Caco-2 (cell line): ENCODE data around the gene RABGAP1L. TPM values are rescaled to one million over a fixed set of nuclear protein-coding genes. Genes with fewer than 3 reads are reported as not detected.

Experiments used
- BruUV-seq: library from RNA; stranded (reverse); fragments of 400-500 nt; replicated peaks from 2 replicates; lab custom pipeline; 2021; lab: Mats Ljungman, UMichigan
- CTCF ChIA-PET: fragments of 300-600 bp; sonication (Branson Sonifier 250); formaldehyde crosslinking; loops from one replicate; lab custom pipeline; 2022; ENCODE audit warnings: antibody characterized with exemption; lab: Charles Lee
- POLR2A ChIA-PET: fragments of 300-600 bp; sonication (Branson Sonifier 250); formaldehyde crosslinking; loops from one replicate; lab custom pipeline; 2022; ENCODE audit warnings: antibody characterized with exemption; lab: Charles Lee
- DNase-seq, 2 experiments: peaks; one replicate each; pipeline versions ENCODE4 v3.0.0 to v3.0.0-alpha.2; 2020 to 2022
- H3K27me3 ChIP-seq: replicated peaks from 2 replicates; pipeline ENCODE4 v1.6.0; 2011; ENCODE audit warnings: low read length; ENCODE audit not compliant: control insufficient read depth, insufficient read depth
- H3K36me3 ChIP-seq: 2 replicates; pipeline ENCODE4 v1.5.1; 2011; ENCODE audit warnings: low read length; ENCODE audit not compliant: control insufficient read depth, insufficient read depth
- H3K4me1 ChIP-seq: fragments of 250-450 bp; sonication (Bioruptor Pico); 2 replicates; pipeline ENCODE4 v1.5.1; 2020; ENCODE audit warnings: mild to moderate bottlenecking
- H3K4me3 ChIP-seq: 2 replicates; pipeline ENCODE4 v1.5.1; 2011; ENCODE audit warnings: low read depth, mild to moderate bottlenecking, control low read depth, low read length
- H3K9me3 ChIP-seq: fragments of 250-450 bp; sonication (Bioruptor Pico); 2 replicates; pipeline ENCODE4 v1.5.1; 2020; ENCODE audit warnings: mild to moderate bottlenecking, moderate library complexity
- H3K27ac Mint-ChIP-seq: one replicate; pipeline ENCODE4 v1.8.0; 2022; ENCODE audit warnings: mixed read lengths; ENCODE audit not compliant: unreplicated experiment
- H3K27me3 Mint-ChIP-seq: one replicate; pipeline ENCODE4 v1.8.0; 2022; ENCODE audit warnings: mixed read lengths; ENCODE audit not compliant: insufficient read depth, unreplicated experiment
- H3K36me3 Mint-ChIP-seq: one replicate; pipeline ENCODE4 v1.8.0; 2022; ENCODE audit warnings: mild to moderate bottlenecking, mixed read lengths; ENCODE audit not compliant: insufficient read depth, unreplicated experiment
- H3K4me1 Mint-ChIP-seq: one replicate; pipeline ENCODE4 v1.8.0; 2022; ENCODE audit warnings: low read depth, mixed read lengths; ENCODE audit not compliant: unreplicated experiment
- H3K4me3 Mint-ChIP-seq: one replicate; pipeline ENCODE4 v1.8.0; 2022; ENCODE audit warnings: mild to moderate bottlenecking, moderate library complexity, mixed read lengths; ENCODE audit not compliant: unreplicated experiment
- H3K9me3 Mint-ChIP-seq: one replicate; pipeline ENCODE4 v1.8.0; 2022; ENCODE audit warnings: mixed read lengths; ENCODE audit not compliant: unreplicated experiment
- intact Hi-C: fragments of 100-400 bp; cut with micrococcal nuclease; formaldehyde crosslinking; loops from one replicate; pipeline ENCODE4 v1.10.0; 2022; ENCODE audit not compliant: unreplicated experiment
- total RNA-seq: library from RNA; stranded (reverse); gene quantifications from 2 replicates; pipeline ENCODE4 v1.2.3, GENCODE V29; 2022
- TF ChIP-seq, protein P1 (sequence below), 2 experiments: fragments of 200-600 bp in 1 of 2; IDR thresholded peaks; 1 replicate in 1 of 2; 2 replicates in 1 of 2; pipeline versions ENCODE4 v1.5.1 to v1.8.0; 2011 to 2022; ENCODE audit warnings: antibody characterized with exemption in 1 of 2, control low read depth in 1 of 2, inconsistent platforms in 1 of 2, low read depth in 1 of 2, low read length in 1 of 2, mild to moderate bottlenecking in 1 of 2, moderate library complexity in 1 of 2; ENCODE audit not compliant: insufficient read depth in 1 of 2, severe bottlenecking in 1 of 2, unreplicated experiment in 1 of 2

The RABGAP1L gene
- total RNA-seq, 1 experiment from 2014 or later, result 20.3 TPM

DNA sequence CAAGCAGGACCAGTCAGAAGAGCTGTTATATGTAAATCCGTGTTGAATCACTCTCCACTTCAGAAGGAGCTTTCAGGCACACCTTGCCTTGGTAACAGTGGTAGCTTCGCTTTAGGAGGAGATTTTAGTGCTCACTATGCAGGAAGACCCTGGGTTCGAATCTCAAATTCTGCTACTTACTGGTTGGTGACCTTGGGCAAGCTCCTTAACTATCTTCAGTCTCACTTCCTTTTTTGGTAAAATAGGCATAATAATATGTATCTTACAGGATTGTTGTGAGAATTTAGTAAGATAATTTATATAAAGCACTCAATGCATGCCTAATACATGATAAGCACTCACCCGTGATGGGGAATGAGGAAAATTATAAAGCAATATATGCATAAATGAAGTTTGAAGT is 241.8 kb downstream of the RABGAP1L start:
- POLR2A ChIA-PET, result no interaction called here
- H3K9me3 ChIP-seq, result no peaks in the 10 kb centered on the region

DNA sequence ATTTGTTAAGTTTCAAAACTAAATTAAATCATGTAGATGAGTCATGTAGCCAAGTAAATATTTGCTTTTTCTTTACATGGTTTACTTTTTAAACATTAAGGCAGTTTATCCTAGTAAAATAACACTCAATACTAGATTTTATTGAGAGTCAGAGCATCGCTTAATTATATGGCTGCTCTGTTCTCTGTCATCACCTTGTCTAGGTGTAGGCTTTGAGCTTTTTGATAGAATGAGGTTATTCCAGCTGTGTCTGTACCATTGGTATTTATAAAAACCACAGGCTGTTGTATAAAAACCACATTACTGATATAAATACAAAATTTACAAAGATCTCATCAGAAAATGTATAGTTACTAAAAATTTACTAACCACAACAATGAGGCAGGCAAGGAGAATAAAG is 245.9 kb downstream of the RABGAP1L start:
- H3K4me3 Mint-ChIP-seq, result no peak overlapping the region
- intact Hi-C loops, result no loop called here
- H3K36me3 ChIP-seq, result no peaks in the 10 kb centered on the region
- H3K27ac Mint-ChIP-seq, result no peak overlapping the region
- no peaks in the 10 kb centered on the region for H3K27me3 Mint-ChIP-seq
- no peaks in the 10 kb centered on the region for H3K9me3 ChIP-seq
- H3K9me3 Mint-ChIP-seq, result peaks cover 9% of the 10 kb centered on the region
- H3K4me1 ChIP-seq, result no peaks in the 10 kb centered on the region; the same call in 1 of the 2 replicates
- TF ChIP-seq, protein P1, sequence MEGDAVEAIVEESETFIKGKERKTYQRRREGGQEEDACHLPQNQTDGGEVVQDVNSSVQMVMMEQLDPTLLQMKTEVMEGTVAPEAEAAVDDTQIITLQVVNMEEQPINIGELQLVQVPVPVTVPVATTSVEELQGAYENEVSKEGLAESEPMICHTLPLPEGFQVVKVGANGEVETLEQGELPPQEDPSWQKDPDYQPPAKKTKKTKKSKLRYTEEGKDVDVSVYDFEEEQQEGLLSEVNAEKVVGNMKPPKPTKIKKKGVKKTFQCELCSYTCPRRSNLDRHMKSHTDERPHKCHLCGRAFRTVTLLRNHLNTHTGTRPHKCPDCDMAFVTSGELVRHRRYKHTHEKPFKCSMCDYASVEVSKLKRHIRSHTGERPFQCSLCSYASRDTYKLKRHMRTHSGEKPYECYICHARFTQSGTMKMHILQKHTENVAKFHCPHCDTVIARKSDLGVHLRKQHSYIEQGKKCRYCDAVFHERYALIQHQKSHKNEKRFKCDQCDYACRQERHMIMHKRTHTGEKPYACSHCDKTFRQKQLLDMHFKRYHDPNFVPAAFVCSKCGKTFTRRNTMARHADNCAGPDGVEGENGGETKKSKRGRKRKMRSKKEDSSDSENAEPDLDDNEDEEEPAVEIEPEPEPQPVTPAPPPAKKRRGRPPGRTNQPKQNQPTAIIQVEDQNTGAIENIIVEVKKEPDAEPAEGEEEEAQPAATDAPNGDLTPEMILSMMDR (IDR thresholded peaks at IDR 0.05; ENCODE audit: insufficient read depth in 1 of 2, low read depth in 1 of 2, low read length in 1 of 2, severe bottlenecking in 1 of 2, unreplicated experiment in 1 of 2), result no peak
- DNase-seq, result no peak
- no TSS peak for BruUV-seq
- no peak overlapping the region for H3K4me3 ChIP-seq
- H3K27me3 ChIP-seq, result no peaks in the 10 kb centered on the region
- H3K4me1 Mint-ChIP-seq, result no peaks in the 10 kb centered on the region
- no peaks in the 10 kb centered on the region for H3K36me3 Mint-ChIP-seq
- ChIA-PET POLR2A (no interaction called here), CTCF (no interaction called here)

More for the DNA sequence above, 241.8 kb downstream of the RABGAP1L start:
- TF ChIP-seq, protein P1 (IDR thresholded peaks at IDR 0.05; ENCODE audit: insufficient read depth in 1 of 2, low read depth in 1 of 2, low read length in 1 of 2, severe bottlenecking in 1 of 2, unreplicated experiment in 1 of 2), result no peak
- Mint-ChIP-seq H3K4me3 (no peak overlapping the region), H3K9me3 (no peaks in the 10 kb centered on the region), H3K27me3 (no peaks in the 10 kb centered on the region), H3K36me3 (no peaks in the 10 kb centered on the region), H3K27ac (no peak overlapping the region), H3K4me1 (no peaks in the 10 kb centered on the region)
- BruUV-seq, result no TSS peak
- DNase-seq, result no peak
- no peaks in the 10 kb centered on the region for H3K4me1 ChIP-seq
- intact Hi-C loops, result no loop called here
- no peaks in the 10 kb centered on the region for H3K27me3 ChIP-seq
- CTCF ChIA-PET, result no interaction called here
- H3K4me3 ChIP-seq, result no peak overlapping the region
- no peaks in the 10 kb centered on the region for H3K36me3 ChIP-seq

DNA sequence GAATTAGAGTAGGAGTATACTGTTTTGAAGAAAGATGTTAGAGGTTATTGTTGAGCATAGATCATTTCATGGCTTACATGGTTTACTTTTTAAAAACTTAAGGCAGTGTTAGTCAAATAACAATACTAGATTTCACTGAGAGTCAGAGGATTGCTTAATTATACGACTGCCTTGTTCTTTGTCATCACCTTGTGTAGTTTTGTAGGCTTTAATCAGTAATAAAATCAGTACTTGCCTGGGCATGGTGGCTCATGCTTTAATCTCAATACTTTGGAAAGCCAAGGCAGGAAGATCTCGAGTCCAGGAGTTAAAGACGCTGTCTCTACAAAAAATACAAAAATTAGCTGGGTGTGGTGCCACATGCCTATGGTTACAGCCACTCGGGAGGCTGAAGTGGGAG is 247.1 kb downstream of the RABGAP1L start:
- Mint-ChIP-seq H3K9me3 (peaks cover 12% of the 10 kb centered on the region), H3K27ac (no peak overlapping the region), H3K4me3 (no peak overlapping the region), H3K27me3 (no peaks in the 10 kb centered on the region), H3K36me3 (no peaks in the 10 kb centered on the region), H3K4me1 (no peaks in the 10 kb centered on the region)
- Histone ChIP-seq H3K4me3 (no peak overlapping the region), H3K9me3 (no peaks in the 10 kb centered on the region), H3K36me3 (no peaks in the 10 kb centered on the region), H3K27me3 (no peaks in the 10 kb centered on the region), H3K4me1 (no peaks in the 10 kb centered on the region; the same call in 1 of the 2 replicates)
- no TSS peak for BruUV-seq
- intact Hi-C loops, result no loop called here
- ChIA-PET CTCF (no interaction called here), POLR2A (no interaction called here)
- TF ChIP-seq, protein P1 (IDR thresholded peaks at IDR 0.05; ENCODE audit: insufficient read depth in 1 of 2, low read depth in 1 of 2, low read length in 1 of 2, severe bottlenecking in 1 of 2, unreplicated experiment in 1 of 2), result no peak
- no peak for DNase-seq
